Stimulated activated CD8-positive, alpha-beta memory T cell treated with anti-CD3 and anti-CD28 coated beads, Interleukin-15, amount 100 ng/mL, for 24 hours (primary cell): ENCODE data around the gene ASTN2.

ENCODE experiments used
- DNase-seq: peaks from one replicate; pipeline ENCODE4 v3.0.0-alpha.2; 2020; ENCODE audit warnings: low read depth

ASTN2 gene

GRCh38 chr9:117247266-117247665 lies 167.6 kb downstream of the ASTN2 start:
- no peak for DNase-seq

DNA sequence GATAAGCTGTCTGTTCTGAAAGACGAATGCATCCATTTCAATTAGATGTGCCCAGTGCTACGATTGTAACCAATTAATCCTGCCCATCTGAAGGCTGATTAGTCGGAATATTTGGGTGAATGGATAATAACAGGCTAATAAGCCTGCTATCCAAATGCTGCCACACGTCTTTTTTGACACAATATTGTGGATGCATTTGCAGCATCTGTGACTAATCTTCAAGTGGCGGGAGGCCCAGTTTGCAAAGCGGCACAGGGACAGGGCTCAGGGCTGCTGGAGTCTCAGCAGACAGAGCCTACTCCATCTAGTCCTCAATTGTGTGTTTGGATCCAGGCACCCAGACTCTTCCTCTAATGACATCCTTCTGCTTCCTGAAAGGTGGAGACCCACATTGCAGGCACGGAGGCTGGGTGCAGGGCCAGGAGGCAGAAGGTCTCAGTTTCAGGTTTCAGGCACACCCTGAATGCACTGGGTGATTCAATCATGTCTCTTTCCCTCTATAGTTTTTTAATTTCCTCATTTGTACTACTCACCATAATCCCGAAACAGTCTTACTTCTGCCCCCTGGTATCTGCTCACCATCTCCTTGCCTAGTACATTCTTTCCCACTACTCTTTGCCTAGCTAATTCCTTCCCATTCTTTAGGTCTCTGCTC lies 169.6 kb downstream of the ASTN2 start:
- DNase-seq = no peak

DNA sequence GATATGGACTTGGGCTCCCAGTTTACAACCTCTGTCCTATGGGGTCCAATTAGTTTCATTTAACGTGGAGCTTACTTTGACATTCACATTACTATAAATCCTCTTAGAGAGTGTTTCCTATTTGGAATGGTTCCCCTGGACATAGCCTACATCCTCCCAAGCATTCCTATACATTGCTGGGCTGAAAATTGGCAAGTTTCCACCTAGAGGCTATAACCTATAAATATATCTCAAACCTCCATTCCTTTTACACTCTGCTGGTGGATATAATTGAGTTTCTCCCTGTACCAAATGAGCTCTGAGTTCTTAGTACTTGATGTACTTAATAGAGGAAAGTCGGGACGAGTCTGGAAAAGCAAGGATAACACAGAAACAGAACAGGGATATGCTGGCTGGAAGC lies 172.8 kb downstream of the ASTN2 start:
- DNase-seq = no peak

GRCh38 chr9:117239428-117239827 lies 175.4 kb downstream of the ASTN2 start:
- no peak for DNase-seq

DNA sequence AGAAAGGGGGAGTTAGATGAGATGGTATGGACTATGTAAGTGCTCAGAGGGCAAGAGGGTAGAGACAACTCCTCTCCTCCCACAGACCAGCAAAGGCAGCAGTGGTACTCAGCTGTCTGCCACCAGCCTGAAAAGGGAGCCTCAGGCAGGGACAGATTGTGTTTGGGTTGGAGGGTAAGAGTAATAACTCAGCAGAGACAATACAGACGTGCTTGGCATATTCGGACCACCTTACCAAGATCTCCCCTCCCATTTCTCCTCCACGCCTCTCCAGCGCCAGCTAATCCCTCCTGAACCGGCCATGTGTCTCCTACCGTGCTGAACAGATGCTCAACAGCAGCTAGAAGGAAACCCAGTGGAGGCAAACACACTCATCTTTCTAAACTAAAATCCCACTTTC lies 180.8 kb downstream of the ASTN2 start:
- no peak for DNase-seq

- DNase-seq = no peak
These were observed 181.8 kb downstream of the ASTN2 start for GRCh38 chr9:117233016-117233415.

GRCh38 chr9:117232281-117232680 lies 182.6 kb downstream of the ASTN2 start:
- DNase-seq = no peak

GRCh38 chr9:117231012-117231411 lies 183.8 kb downstream of the ASTN2 start:
- no peak for DNase-seq

- no peak for DNase-seq
These were observed 190.2 kb downstream of the ASTN2 start for GRCh38 chr9:117224695-117225094.

- no peak for DNase-seq
These were observed 195.9 kb downstream of the ASTN2 start for GRCh38 chr9:117218951-117219350.

- no peak for DNase-seq
These were observed 200.4 kb downstream of the ASTN2 start for GRCh38 chr9:117214416-117214815.

DNA sequence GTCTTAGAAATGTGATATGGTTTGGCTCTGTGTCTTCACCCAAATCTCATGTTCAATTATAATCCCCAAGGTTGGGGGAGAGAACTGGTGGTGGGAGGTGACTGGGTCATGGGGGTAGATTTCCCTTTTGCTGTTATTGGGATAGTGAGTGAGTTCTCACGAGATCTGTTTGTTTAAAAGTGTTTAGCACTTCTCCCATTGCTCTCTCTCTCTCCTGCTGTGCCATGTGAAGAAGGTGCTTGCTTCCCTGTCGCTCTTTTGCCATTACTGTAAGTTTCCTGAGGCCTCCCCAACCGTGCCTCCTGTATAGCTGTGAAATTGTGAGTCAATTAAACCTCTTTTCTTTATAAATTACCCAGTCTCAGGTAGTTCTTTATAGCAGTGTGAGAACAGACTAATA lies 203.6 kb downstream of the ASTN2 start:
- no peak for DNase-seq

- DNase-seq = no peak
These were observed 209.1 kb downstream of the ASTN2 start for GRCh38 chr9:117205806-117206205.

- no peak for DNase-seq
These were observed 209.9 kb downstream of the ASTN2 start for GRCh38 chr9:117204971-117205370.

- no peak for DNase-seq
These were observed 223.2 kb downstream of the ASTN2 start for GRCh38 chr9:117191504-117192261.

DNA sequence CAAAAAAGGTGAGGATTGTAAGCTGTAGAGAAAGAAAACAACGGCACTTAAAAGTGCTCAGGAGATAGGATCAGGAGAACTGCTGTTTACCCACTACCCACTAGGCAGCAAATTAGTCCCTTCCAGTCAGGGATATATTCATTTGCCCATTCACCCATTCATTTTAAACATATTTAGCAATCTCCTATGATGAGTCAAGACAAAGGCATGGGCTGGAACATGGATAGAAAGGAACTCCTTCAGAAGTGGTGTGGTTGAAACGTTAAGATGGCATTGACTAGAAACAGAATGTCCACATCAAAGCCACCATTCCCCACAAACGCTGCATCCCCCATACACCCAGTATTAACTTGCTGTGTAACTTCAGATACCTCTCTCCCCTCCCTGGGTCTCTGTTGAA lies 225.7 kb downstream of the ASTN2 start:
- no peak for DNase-seq

- DNase-seq = no peak
These were observed 226.5 kb downstream of the ASTN2 start for GRCh38 chr9:117188394-117188793.

- DNase-seq = no peak
These were observed 227.4 kb downstream of the ASTN2 start for GRCh38 chr9:117187498-117187897.

GRCh38 chr9:117184173-117184572 lies 230.7 kb downstream of the ASTN2 start:
- no peak for DNase-seq

DNA sequence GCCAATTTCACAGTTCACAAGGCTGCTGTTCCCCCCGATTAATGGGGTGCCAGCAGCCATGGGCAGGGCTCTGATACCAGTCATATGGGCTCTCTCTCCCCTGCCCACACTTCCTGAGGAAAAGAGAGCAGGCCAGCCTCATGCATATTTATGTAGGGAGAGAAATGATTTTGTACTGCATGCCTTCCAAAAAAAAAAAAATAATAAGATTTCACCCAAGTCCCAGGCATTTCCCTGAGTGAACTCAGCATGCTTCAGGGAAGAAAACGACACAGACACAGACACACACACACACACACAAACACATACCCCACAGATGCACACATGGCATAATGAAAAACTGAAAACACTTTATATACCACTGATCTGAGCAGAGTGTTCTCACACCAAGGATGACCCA lies 232.8 kb downstream of the ASTN2 start:
- DNase-seq = no peak

DNA sequence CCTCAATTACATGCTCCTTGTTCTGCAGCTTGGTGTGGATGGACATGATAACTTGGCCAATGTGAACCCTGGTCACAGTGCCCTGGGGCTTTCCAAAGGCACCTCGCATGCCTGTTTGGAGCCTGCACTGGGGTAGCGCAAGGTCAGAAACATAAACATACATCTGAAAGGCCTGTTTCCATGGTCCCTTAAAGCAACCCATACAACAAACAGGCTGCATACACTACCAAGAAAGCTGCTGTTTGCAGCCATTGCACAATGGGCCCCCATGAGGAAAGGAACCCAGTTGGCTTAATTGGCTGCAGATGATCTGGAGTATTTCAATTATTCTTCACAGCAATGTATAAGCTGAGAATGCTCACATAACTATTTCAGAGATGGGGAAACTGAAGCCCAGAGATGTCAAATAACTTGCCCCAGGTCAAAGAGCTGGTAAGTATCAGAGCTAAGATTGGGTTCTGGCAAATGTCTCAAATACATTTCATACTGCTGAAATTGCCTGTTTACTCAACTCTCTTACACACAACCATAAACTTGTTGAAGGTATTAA lies 233.9 kb downstream of the ASTN2 start:
- DNase-seq = no peak

DNA sequence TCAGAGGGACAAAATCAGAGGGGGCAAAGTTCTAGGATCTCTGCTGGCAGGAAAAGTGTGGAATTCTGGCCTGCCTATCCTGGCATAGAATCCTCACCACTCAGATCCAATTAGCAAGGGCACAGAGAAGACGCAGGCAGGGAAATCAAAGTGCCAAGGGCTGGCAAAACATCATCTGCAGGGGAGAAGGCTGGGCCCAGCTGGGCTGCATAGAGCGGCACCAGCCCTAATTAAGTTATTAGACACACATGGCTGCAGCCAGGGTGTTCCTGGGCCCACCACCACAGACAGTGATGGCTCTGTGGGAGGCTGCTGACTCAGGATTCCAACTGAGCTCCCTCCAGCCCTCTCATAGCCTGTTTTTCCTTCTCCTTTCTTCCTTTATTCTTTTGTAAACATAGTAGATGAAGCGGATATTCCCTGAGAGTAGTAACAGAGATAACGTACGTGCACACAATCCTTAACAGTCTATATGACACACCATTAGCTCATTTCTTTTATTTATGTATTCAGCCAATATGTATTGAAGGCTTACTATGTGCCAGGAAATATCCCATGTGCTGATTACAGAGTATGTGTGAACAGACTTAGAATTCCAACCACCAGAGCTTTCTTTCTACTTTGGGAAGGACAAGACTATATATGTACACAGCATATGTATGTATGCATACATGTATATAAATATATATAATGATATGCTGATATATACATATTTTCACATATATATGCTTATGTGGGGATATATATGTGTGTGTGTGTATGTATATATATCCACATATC lies 236.1 kb downstream of the ASTN2 start:
- no peak for DNase-seq

DNA sequence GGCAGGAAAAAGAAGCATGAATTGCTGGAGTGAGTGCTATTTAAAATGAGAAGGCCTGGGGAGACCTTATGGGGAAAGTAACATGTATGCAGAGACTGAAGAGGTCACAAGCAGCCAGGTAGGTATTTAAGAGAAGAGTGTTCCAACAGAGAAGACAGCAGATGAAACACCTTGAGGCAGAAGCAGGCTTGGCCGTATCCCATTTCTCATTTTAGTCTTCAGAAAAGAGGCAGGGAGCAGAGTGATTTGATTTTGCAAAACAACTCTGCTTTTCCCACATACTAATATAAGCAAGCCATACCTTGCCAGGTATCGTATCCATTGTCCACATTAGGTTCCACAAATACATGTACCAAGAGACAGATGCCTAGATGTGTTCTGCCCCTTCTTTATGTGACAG lies 244.3 kb downstream of the ASTN2 start:
- DNase-seq = no peak
